ENCODE results near the gene NAV3.

GRCh38 chr12:77995436-77996167 lies 164.9 kb downstream of the NAV3 start:
- TF ChIP-seq PATZ1 (CRISPR knock-in tag; IDR thresholded peaks at IDR 0.05; ENCODE audit: borderline replicate concordance) (no peak), PYGO2 (tag; IDR thresholded peaks at IDR 0.05) (no peak)
